HG03045 (cell line): Measurements from ENCODE around the gene KDM5C.
A peak's percentile ranks its signal among the peaks of the same experiment; 100 is the strongest.
"Not testable (repeated sequence)": the region's sequence is repeated elsewhere in the genome, so short reads cannot be mapped to it uniquely, and the experiment has no call there.

Experiments
- ATAC-seq: cut with Tn5 transposase; IDR thresholded peaks from one replicate; pipeline ENCODE4 v1.9.1; 2021; ENCODE audit warnings: mild to moderate bottlenecking, moderate library complexity; ENCODE audit not compliant: unreplicated experiment

Gene KDM5C

DNA sequence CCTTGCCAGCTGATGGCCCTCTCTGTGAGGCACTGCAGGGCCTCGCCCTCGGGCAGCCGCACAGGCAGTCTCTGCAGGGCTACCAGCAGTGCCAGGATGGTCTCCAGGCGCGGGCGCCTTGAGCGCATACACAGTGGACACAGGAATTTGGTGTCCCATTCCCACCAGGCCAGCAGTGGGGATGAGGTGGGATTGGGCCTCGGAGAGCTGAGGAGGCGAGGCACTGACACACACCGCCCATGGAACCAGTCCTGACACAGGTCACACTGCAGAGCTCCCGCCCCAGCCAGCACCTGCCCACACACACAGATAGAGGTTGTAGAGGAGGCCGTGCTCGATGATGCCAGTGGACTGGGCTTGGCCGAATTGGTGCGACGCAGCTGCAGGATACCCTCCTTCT, 30.7 kb downstream of the KDM5C start:
- ATAC-seq, result no peak

DNA sequence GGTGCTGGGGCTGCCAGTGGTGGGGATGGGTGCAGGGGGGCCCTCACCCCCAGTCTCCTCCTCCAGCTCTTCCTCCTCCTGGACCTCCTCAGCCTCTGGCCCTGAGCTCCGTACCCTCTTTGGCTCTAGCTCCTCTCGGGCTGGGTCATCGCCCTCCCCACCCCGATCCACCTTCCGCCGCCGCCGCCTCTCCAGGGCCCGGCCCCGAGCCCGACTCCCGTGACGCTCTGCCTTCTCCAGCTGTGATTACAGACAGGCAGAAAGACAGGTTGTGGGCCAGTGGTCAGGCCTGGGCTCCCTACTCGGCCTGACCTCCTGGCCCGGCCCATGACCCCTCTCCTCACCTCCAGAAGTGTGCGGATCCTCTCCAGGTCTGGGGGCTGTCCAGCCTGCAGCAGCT, 31.9 kb downstream of the KDM5C start:
- no peak for ATAC-seq

GRCh38 chrX:53190363-53190960, 34.5 kb downstream of the KDM5C start:
- ATAC-seq, result no peak

- ATAC-seq, result peak; percentile 62
Measured at GRCh38 chrX:53188763-53189162, 36.2 kb downstream of the KDM5C start.

DNA sequence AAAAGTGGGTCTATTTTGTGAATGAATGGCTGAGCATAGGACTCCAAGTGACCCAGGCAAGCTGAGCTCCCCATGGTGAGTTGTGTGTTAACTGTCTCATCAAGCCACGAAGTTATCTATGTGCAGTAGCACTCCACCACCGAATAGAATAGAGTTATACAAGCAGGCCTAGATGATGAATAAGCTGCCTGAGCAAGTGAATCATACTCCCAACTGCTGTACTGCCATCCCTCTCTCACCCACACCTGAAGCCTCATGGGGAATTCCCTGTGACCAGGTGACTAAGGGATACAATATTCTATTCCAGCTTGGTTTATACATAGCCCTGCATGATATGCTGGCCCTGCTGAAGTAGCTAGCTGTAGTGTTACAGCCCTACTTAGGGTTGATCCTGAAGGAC, 38.7 kb downstream of the KDM5C start:
- no peak for ATAC-seq

- no peak for ATAC-seq
Measured at GRCh38 chrX:53184836-53185235, 40.2 kb downstream of the KDM5C start.

DNA sequence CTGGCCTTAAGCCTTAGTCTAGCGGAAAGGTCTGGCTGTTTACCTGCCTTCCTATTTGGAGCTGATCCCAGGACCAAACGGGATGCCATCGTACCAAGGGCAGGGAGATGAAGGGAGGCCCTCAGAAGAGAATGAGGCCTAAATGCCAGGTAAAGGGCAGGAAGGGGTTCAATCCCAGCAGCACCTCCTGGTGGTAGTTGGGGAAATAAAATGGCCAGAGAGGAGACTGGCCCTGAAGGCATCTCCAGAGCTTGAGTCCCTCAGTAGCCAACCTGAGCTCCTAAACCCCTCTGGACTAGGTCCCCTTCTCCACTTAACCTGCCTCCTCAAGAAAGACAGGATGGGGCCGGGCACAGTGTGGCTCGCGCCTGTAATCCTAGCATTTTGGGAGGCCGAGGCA, 53.7 kb downstream of the KDM5C start:
- ATAC-seq, result no peak

DNA sequence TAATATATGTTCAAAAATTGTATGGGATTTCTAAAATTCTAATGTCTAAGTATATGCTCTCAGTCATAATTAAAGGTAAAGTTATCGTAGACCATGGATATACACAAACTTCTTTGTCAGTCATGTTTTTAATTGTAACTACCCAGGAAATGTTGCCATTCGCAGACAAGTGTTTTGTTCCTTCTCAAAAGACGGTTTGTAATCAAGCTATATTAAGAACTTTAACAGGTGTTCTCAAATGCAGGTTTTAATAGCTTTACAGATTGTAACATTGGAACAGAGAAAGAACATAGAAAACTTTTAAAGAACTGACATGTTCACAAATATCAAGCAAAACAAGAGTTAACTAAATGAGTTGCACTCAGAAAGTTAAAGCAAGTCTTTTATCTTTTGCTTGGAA, 58.9 kb downstream of the KDM5C start:
- no peak for ATAC-seq

DNA sequence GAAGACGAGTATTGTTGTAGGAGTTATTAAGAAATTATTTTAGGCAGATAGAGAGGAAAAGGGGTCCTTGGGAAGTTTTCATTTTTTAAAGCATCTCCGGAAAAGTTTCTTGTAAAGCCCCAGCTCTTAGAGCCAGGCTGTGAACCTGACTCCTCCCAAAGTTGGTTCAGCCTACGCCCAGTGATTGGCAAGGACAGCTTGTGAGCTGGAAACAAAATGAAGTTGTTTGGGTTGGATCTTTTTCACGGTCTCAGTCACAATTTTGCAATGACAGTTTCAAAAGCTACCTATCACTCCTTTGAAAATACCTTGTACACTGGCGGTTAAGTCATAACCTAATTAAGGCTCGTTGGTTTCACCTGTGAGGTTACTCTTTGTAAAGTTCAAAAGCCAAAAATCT, 60.4 kb downstream of the KDM5C start:
- ATAC-seq, result not testable (repeated sequence)

- no peak for ATAC-seq
Measured at GRCh38 chrX:53163436-53163835, 61.6 kb downstream of the KDM5C start.

DNA sequence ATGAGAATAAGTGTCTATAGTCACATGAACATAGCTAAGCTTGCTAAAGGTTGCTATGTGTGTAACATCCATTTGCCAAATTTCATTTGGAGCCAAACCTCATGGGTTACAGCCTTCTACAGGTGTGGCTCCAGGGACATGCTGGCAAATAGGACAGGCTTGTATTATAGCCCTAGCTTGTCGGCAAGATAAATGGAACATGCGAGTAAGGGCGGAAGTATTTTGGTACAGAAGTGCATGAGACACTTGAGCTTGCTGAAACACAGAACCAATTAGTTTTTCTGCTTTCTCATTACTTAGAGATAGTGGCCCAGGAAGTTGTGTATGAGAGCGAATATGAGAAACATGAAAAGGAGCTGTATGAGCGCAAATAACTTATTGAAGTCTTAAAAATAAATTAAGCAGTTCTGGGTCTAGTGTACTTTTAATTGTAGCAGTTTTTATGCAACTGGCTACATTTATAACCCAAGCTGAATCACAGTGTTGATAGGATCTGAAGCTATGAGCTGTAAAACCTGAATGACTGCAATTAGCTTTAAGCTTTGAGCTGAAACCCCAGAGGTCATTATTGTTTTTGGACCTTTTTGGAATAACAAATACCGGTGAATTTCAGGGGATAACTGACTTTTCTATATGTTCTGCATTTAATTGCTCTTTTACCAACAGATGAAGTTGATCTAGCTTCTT, 64.6 kb downstream of the KDM5C start:
- no peak for ATAC-seq

- ATAC-seq, result no peak
Measured at GRCh38 chrX:53159184-53159583, 65.8 kb downstream of the KDM5C start.

DNA sequence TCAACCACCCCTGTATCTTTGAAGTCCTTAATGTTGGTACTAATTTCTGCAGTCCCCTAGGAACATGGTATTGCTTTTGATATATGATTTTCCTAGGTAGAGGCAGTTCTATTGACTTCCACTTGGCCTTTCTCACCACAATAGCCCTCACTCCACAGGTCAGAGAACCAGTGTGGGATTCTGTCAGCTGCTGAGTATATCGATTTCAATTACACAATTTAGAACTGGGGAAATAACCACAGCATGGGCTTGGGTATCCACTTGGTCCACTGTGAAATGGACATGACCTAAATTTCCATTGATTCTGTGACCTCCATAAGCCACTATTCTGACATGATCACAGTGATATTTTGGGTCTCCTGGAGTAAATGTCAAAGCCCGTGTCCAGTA, 68.8 kb downstream of the KDM5C start:
- ATAC-seq, result no peak

DNA sequence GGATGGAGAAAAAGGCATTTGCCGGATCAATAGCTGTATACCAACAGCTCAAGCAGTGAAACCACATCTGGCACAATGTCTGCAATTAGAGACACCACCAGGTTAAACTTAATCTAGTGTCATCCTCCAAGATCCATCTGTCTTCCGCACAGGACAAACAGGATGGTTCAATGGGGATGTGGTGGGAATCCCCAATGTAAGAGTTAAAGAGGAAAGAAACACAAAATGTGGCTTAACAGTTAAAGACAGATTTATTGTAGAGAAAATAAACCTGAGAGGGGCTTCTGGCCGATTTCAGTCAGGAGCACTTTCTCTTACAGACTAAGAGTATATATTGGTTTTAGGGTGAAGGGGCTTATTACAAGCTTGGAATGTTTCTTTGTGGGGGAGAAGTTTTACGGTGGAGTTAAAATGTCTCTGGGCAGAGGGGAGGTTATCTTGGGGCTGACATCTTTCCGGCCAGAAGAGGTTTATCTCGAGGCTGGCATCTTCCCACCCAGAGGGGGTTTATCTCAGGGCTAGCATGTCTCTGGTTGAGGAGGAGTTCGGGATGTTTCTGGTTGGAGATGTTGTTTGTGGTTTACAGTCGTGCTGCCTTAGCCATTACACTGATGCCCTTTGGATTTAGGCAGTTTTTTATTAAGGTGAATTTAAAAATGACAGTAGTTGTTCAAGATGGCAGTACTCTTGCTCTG, 69.3 kb downstream of the KDM5C start:
- no peak for ATAC-seq

DNA sequence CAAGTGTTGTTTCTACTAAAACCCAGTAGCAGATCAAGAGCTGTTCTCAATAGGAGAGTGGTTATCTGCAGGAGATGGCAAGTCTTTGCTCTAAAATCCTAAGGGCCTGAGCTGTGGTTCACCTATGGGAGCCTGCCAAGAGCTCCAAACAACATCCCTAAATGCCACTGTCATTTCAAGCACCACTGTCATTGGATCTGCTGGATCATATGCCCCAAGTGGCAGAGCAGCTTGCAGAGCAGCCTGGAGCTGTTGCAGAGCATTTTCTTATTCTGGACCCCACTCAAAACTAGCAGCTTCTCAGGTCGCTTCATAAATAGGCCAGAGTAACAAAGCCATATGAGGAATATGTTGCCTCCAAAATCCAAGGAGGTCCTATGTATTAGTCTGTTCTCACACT, 71.4 kb downstream of the KDM5C start:
- no peak for ATAC-seq
